Activated naive CD8-positive, alpha-beta T cell (primary cell): ENCODE data around the gene MED19.
"Not testable (repeated sequence)": the region's sequence is repeated elsewhere in the genome, so short reads cannot be mapped to it uniquely, and the experiment has no call there.

Experiments used
- H3K27ac Mint-ChIP-seq: one replicate; pipeline ENCODE4 v1.8.0; 2021; ENCODE audit warnings: mixed read lengths
- H3K27me3 Mint-ChIP-seq: one replicate; pipeline ENCODE4 v1.8.0; 2021; ENCODE audit warnings: mixed read lengths
- H3K36me3 Mint-ChIP-seq: one replicate; pipeline ENCODE4 v1.8.0; 2021; ENCODE audit warnings: mixed read lengths
- H3K4me1 Mint-ChIP-seq: one replicate; pipeline ENCODE4 v1.8.0; 2021; ENCODE audit warnings: low read depth, mixed read lengths
- H3K4me3 Mint-ChIP-seq: one replicate; pipeline ENCODE4 v1.8.0; 2021; ENCODE audit warnings: mild to moderate bottlenecking, mixed read lengths
- H3K9me3 Mint-ChIP-seq: one replicate; pipeline ENCODE4 v1.8.0; 2021; ENCODE audit warnings: low read depth, mixed read lengths

The MED19 gene

GRCh38 chr11:57727185-57727584 lies 15.2 kb upstream of the MED19 start:
- H3K4me1 Mint-ChIP-seq, result peaks cover 17% of the 10 kb centered on the region
- H3K27ac Mint-ChIP-seq, result no peak overlapping the region

GRCh38 chr11:57716726-57717125 lies 4.7 kb upstream of the MED19 start:
- H3K4me3 Mint-ChIP-seq, H3K9me3 Mint-ChIP-seq, H3K27ac Mint-ChIP-seq, H3K36me3 Mint-ChIP-seq, H3K27me3 Mint-ChIP-seq: not testable (repeated sequence)
- peaks cover 26% of the 10 kb centered on the region for H3K4me1 Mint-ChIP-seq

More at GRCh38 chr11:57727185-57727584, 15.2 kb upstream of the MED19 start:
- H3K9me3 Mint-ChIP-seq, result no peaks in the 10 kb centered on the region
- H3K27me3 Mint-ChIP-seq, result no peaks in the 10 kb centered on the region
- no peak overlapping the region for H3K4me3 Mint-ChIP-seq
- H3K36me3 Mint-ChIP-seq, result no peaks in the 10 kb centered on the region

GRCh38 chr11:57713835-57714234 lies 1.8 kb upstream of the MED19 start:
- H3K27me3 Mint-ChIP-seq, result no peaks in the 10 kb centered on the region

GRCh38 chr11:57712256-57713150 lies 488 bp upstream of the MED19 start, which contains the start of gene TMX2:
Gene TMX2 (plus strand): TSS chr11:57712593. CDS start chr11:57712619, 26 bp downstream.
- H3K4me3 Mint-ChIP-seq, result peak within 1 kb of the TSS; percentile 99
- peak within 1 kb of the TSS; percentile 99 for H3K27ac Mint-ChIP-seq
- no peaks in the 10 kb centered on the region for H3K27me3 Mint-ChIP-seq
- no peaks in the 10 kb centered on the region for H3K9me3 Mint-ChIP-seq
- peaks cover 44% of the 10 kb centered on the region for H3K4me1 Mint-ChIP-seq
- H3K36me3 Mint-ChIP-seq, result no peaks in the 10 kb centered on the region

More at GRCh38 chr11:57713835-57714234, 1.8 kb upstream of the MED19 start:
- Mint-ChIP-seq H3K36me3 (peaks cover 2% of the 10 kb centered on the region), H3K9me3 (no peaks in the 10 kb centered on the region), H3K4me3 (peak overlapping the region; percentile 99), H3K4me1 (peaks cover 42% of the 10 kb centered on the region), H3K27ac (peak overlapping the region; percentile 99)

- peaks cover 42% of the 10 kb centered on the region for H3K4me1 Mint-ChIP-seq
- no peaks in the 10 kb centered on the region for H3K36me3 Mint-ChIP-seq
- no peaks in the 10 kb centered on the region for H3K9me3 Mint-ChIP-seq
- no peak overlapping the region for H3K27ac Mint-ChIP-seq
- H3K4me3 Mint-ChIP-seq, result peak overlapping the region; percentile 48
- no peaks in the 10 kb centered on the region for H3K27me3 Mint-ChIP-seq
Measured at GRCh38 chr11:57709802-57710367, 2.1 kb downstream of the MED19 start.

GRCh38 chr11:57705432-57705831 lies 6.6 kb downstream of the MED19 start:
- not testable (repeated sequence) for H3K4me3 Mint-ChIP-seq, H3K27me3 Mint-ChIP-seq, H3K9me3 Mint-ChIP-seq, H3K36me3 Mint-ChIP-seq, H3K27ac Mint-ChIP-seq
- H3K4me1 Mint-ChIP-seq, result peaks cover 13% of the 10 kb centered on the region

GRCh38 chr11:57704932-57705331 lies 7.1 kb downstream of the MED19 start:
- peaks cover 10% of the 10 kb centered on the region for H3K4me1 Mint-ChIP-seq
- H3K36me3 Mint-ChIP-seq, result no peaks in the 10 kb centered on the region
- no peak overlapping the region for H3K4me3 Mint-ChIP-seq
- H3K27me3 Mint-ChIP-seq, result no peaks in the 10 kb centered on the region
- H3K27ac Mint-ChIP-seq, result peak overlapping the region; percentile 61
- no peaks in the 10 kb centered on the region for H3K9me3 Mint-ChIP-seq

GRCh38 chr11:57703341-57703740 lies 8.7 kb downstream of the MED19 start:
- H3K4me1 Mint-ChIP-seq, result peaks cover 4% of the 10 kb centered on the region
- H3K9me3 Mint-ChIP-seq, result no peaks in the 10 kb centered on the region
- no peak overlapping the region for H3K4me3 Mint-ChIP-seq
- H3K36me3 Mint-ChIP-seq, result peaks cover 4% of the 10 kb centered on the region
- H3K27me3 Mint-ChIP-seq, result no peaks in the 10 kb centered on the region
- no peak overlapping the region for H3K27ac Mint-ChIP-seq

GRCh38 chr11:57700425-57700824 lies 11.6 kb downstream of the MED19 start:
- Mint-ChIP-seq H3K27ac (no peak overlapping the region), H3K4me3 (no peak overlapping the region), H3K36me3 (peaks cover 4% of the 10 kb centered on the region), H3K27me3 (no peaks in the 10 kb centered on the region), H3K9me3 (no peaks in the 10 kb centered on the region), H3K4me1 (no peaks in the 10 kb centered on the region)

- H3K27ac Mint-ChIP-seq, result no peak overlapping the region
- H3K4me3 Mint-ChIP-seq, result no peak overlapping the region
- no peaks in the 10 kb centered on the region for H3K27me3 Mint-ChIP-seq
Measured at GRCh38 chr11:57699813-57700212, 12.2 kb downstream of the MED19 start.

GRCh38 chr11:57698843-57699365 lies 13.1 kb downstream of the MED19 start:
- H3K9me3 Mint-ChIP-seq, result no peaks in the 10 kb centered on the region
- H3K4me3 Mint-ChIP-seq, result no peak overlapping the region
- no peaks in the 10 kb centered on the region for H3K4me1 Mint-ChIP-seq
- H3K27me3 Mint-ChIP-seq, result no peaks in the 10 kb centered on the region
- H3K27ac Mint-ChIP-seq, result no peak overlapping the region
- peaks cover 4% of the 10 kb centered on the region for H3K36me3 Mint-ChIP-seq

More at GRCh38 chr11:57699813-57700212, 12.2 kb downstream of the MED19 start:
- no peaks in the 10 kb centered on the region for H3K9me3 Mint-ChIP-seq
- peaks cover 4% of the 10 kb centered on the region for H3K36me3 Mint-ChIP-seq
- H3K4me1 Mint-ChIP-seq, result no peaks in the 10 kb centered on the region

- H3K27me3 Mint-ChIP-seq, H3K4me3 Mint-ChIP-seq, H3K27ac Mint-ChIP-seq, H3K9me3 Mint-ChIP-seq, H3K4me1 Mint-ChIP-seq: not testable (repeated sequence)
- peaks cover 15% of the 10 kb centered on the region for H3K36me3 Mint-ChIP-seq
Measured at GRCh38 chr11:57690474-57690873, 21.5 kb downstream of the MED19 start.

GRCh38 chr11:57681168-57681567 lies 30.8 kb downstream of the MED19 start:
- Mint-ChIP-seq H3K27me3 (no peaks in the 10 kb centered on the region), H3K27ac (peak overlapping the region; percentile 75), H3K9me3 (no peaks in the 10 kb centered on the region), H3K4me1 (peaks cover 52% of the 10 kb centered on the region), H3K36me3 (peaks cover 14% of the 10 kb centered on the region), H3K4me3 (no peak overlapping the region)

- Mint-ChIP-seq H3K4me3 (no peak overlapping the region), H3K27me3 (no peaks in the 10 kb centered on the region), H3K36me3 (peaks cover 14% of the 10 kb centered on the region), H3K9me3 (no peaks in the 10 kb centered on the region), H3K4me1 (peaks cover 59% of the 10 kb centered on the region), H3K27ac (peak overlapping the region; percentile 75)
Measured at GRCh38 chr11:57680552-57680874, 31.5 kb downstream of the MED19 start.

GRCh38 chr11:57679396-57679795 lies 32.6 kb downstream of the MED19 start:
- Mint-ChIP-seq H3K27me3 (no peaks in the 10 kb centered on the region), H3K9me3 (no peaks in the 10 kb centered on the region), H3K27ac (no peak overlapping the region), H3K4me3 (no peak overlapping the region), H3K4me1 (peaks cover 70% of the 10 kb centered on the region), H3K36me3 (peaks cover 14% of the 10 kb centered on the region)
